Osteocyte (in vitro differentiated cells): ENCODE measurements around the gene CROCC2. TPM values are rescaled to one million over a fixed set of nuclear protein-coding genes. Genes with fewer than 3 reads are reported as not detected.

Source experiments
- DNase-seq: peaks from one replicate; pipeline ENCODE4 v3.0.0; 2021; ENCODE audit warnings: mixed read lengths; ENCODE audit not compliant: unreplicated experiment; ENCODE audit errors: extremely low spot score
- H3K27ac Mint-ChIP-seq: one replicate; pipeline ENCODE4 v1.8.0; 2021; ENCODE audit warnings: mild to moderate bottlenecking, mixed read lengths; ENCODE audit not compliant: unreplicated experiment
- H3K27me3 Mint-ChIP-seq: one replicate; pipeline ENCODE4 v1.8.0; 2021; ENCODE audit warnings: mixed read lengths; ENCODE audit not compliant: unreplicated experiment
- H3K36me3 Mint-ChIP-seq: one replicate; pipeline ENCODE4 v1.8.0; 2021; ENCODE audit warnings: mixed read lengths; ENCODE audit not compliant: unreplicated experiment
- H3K4me1 Mint-ChIP-seq: one replicate; pipeline ENCODE4 v1.8.0; 2021; ENCODE audit warnings: mixed read lengths; ENCODE audit not compliant: unreplicated experiment
- H3K4me3 Mint-ChIP-seq: one replicate; pipeline ENCODE4 v1.8.0; 2021; ENCODE audit warnings: mild to moderate bottlenecking, moderate library complexity, mixed read lengths; ENCODE audit not compliant: unreplicated experiment
- H3K9me3 Mint-ChIP-seq: one replicate; pipeline ENCODE4 v1.8.0; 2021; ENCODE audit warnings: mixed read lengths; ENCODE audit not compliant: unreplicated experiment
- CTCF ChIP-seq: fragments of 200-600 bp; sonication (generic); IDR thresholded peaks from 2 replicates; pipeline ENCODE4 v1.5.0; 2021; ENCODE audit warnings: antibody characterized with exemption, mild to moderate bottlenecking, moderate library complexity
- total RNA-seq: library from RNA; stranded (reverse); gene quantifications from 2 replicates; pipeline ENCODE4 v1.2.1, GENCODE V29; 2021

The CROCC2 gene
- total RNA-seq, 1 donor from 2014 or later = not detected

GRCh38 chr2:240934701-240935102, 28.6 kb downstream of the CROCC2 start:
- TF ChIP-seq CTCF = no peak
- peak; percentile 82 for DNase-seq
- Mint-ChIP-seq H3K36me3 (no peaks in the 10 kb centered on the region), H3K27ac (no peak overlapping the region), H3K27me3 (peaks cover 29% of the 10 kb centered on the region), H3K4me1 (no peaks in the 10 kb centered on the region), H3K4me3 (no peak overlapping the region), H3K9me3 (peaks cover 11% of the 10 kb centered on the region)

- H3K27ac Mint-ChIP-seq = no peak overlapping the region
- TF ChIP-seq CTCF = no peak
- H3K36me3 Mint-ChIP-seq = no peaks in the 10 kb centered on the region
- peaks cover 11% of the 10 kb centered on the region for H3K9me3 Mint-ChIP-seq
- H3K27me3 Mint-ChIP-seq = peaks cover 34% of the 10 kb centered on the region
- H3K4me3 Mint-ChIP-seq = no peak overlapping the region
- no peaks in the 10 kb centered on the region for H3K4me1 Mint-ChIP-seq
- peak; percentile 83 for DNase-seq
Observed at GRCh38 chr2:240935103-240935876, 29.2 kb downstream of the CROCC2 start.

GRCh38 chr2:240936106-240936505, 30.0 kb downstream of the CROCC2 start:
- DNase-seq = no peak
- H3K4me1 Mint-ChIP-seq = no peaks in the 10 kb centered on the region
- H3K27me3 Mint-ChIP-seq = peaks cover 42% of the 10 kb centered on the region
- H3K4me3 Mint-ChIP-seq = no peak overlapping the region
- H3K27ac Mint-ChIP-seq = no peak overlapping the region
- H3K9me3 Mint-ChIP-seq = peaks cover 11% of the 10 kb centered on the region
- H3K36me3 Mint-ChIP-seq = no peaks in the 10 kb centered on the region
- no peak for TF ChIP-seq CTCF

GRCh38 chr2:240946046-240946445, 39.9 kb downstream of the CROCC2 start:
- H3K27me3 Mint-ChIP-seq = peaks cover 27% of the 10 kb centered on the region
- H3K4me1 Mint-ChIP-seq = no peaks in the 10 kb centered on the region
- TF ChIP-seq CTCF = no peak
- no peaks in the 10 kb centered on the region for H3K36me3 Mint-ChIP-seq
- no peak overlapping the region for H3K27ac Mint-ChIP-seq
- H3K9me3 Mint-ChIP-seq = no peaks in the 10 kb centered on the region
- DNase-seq = peak; percentile 71
- H3K4me3 Mint-ChIP-seq = no peak overlapping the region

GRCh38 chr2:240946654-240947053, 40.5 kb downstream of the CROCC2 start:
- Mint-ChIP-seq H3K36me3 (no peaks in the 10 kb centered on the region), H3K9me3 (no peaks in the 10 kb centered on the region), H3K27me3 (peaks cover 22% of the 10 kb centered on the region), H3K4me3 (no peak overlapping the region), H3K4me1 (no peaks in the 10 kb centered on the region), H3K27ac (no peak overlapping the region)
- TF ChIP-seq CTCF = no peak
- DNase-seq = peak; percentile 69
